Measurements from ENCODE around the gene CFTR. TPM values are rescaled to one million over a fixed set of nuclear protein-coding genes. Genes with fewer than 3 reads are reported as not detected.
"Not testable (repeated sequence)": the region's sequence is repeated elsewhere in the genome, so short reads cannot be mapped to it uniquely, and the experiment has no call there.

The CFTR gene
- total and polyA plus RNA-seq, 10 donors: 0.02 to 0.27 (median 0.05) TPM; not detected in 6

DNA sequence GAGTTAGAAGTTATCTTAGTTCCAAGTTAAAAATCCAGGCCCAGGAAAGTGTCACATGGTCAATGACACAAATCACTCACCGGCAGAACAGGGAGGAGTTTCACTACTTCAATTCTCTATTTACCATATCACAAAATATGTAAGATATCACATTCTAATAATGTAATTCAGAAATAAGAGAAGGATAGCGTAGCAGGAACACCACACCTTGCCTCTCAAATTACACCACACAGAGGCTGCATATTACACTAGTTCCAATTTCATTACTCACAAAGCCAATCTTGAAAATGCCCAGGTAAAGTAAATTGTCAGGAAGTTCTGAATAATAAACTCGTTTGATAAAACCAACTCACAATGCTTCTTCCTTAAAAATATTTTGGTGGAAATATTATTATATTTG, 224.2 kb downstream of the CFTR start:
- 77 to 81% (median 80%) methylated on average over 3 of the region's 3 CpGs for WGBS, 5 donors
- Histone ChIP-seq H3K36me3 (no peaks in the 10 kb centered on the region), H3K4me1 (no peaks in the 10 kb centered on the region), H3K9me3 (peaks cover 0 to 5% (median 0%) of the 10 kb centered on the region in 8 donors), H3K27ac (no peak overlapping the region), H3K4me3 (no peak overlapping the region), H3K27me3 (replicated peaks in 1 of 7) (no peaks in the 10 kb centered on the region)
- no peak for DNase-seq
- TF ChIP-seq POLR2AphosphoS5 (IDR thresholded peaks at IDR 0.05) (no peak), CTCF (IDR thresholded peaks at IDR 0.05 in 8 of 11, conservative IDR thresholded peaks at IDR 0.05 in 3 of 11) (no peak), POLR2A (IDR thresholded peaks at IDR 0.05) (no peak)
- intact Hi-C loops (cut with DNase I; ENCODE audit: low total_unique reads): no loop called here

DNA sequence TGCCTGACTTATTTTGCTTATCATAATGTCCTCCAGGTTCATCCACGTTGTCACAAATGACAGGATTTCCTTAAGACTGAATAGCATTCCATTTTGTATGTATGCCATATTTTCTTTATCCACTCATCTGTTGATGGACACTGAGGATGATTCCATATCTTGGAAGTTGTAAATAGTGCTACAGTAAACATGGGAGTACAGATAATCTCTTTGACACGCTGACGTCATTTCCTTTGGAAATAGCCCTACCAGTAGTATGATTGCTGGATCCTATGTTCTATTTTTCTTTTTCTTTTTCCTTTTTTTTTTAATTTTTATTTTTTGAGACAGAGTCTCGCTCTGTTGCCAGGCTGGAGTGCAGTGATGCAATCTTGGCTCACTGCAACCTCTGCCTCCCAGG, 225.8 kb downstream of the CFTR start:
- no peaks in the 10 kb centered on the region for H3K27me3 ChIP-seq (replicated peaks in 1 of 7)
- no peaks in the 10 kb centered on the region for H3K4me1 ChIP-seq
- no peaks in the 10 kb centered on the region for H3K36me3 ChIP-seq
- H3K4me3 ChIP-seq: no peak overlapping the region
- H3K27ac ChIP-seq: no peak overlapping the region
- DNase-seq: no peak
- TF ChIP-seq POLR2AphosphoS5 (IDR thresholded peaks at IDR 0.05): no peak
- no peak for TF ChIP-seq CTCF (IDR thresholded peaks at IDR 0.05 in 8 of 11, conservative IDR thresholded peaks at IDR 0.05 in 3 of 11)
- no peak for TF ChIP-seq POLR2A (IDR thresholded peaks at IDR 0.05)
- peaks cover 0 to 5% (median 0%) of the 10 kb centered on the region in 8 donors for H3K9me3 ChIP-seq
- 73 to 85% (median 83%) methylated on average over 4 of the region's 4 CpGs for WGBS, 5 donors
- intact Hi-C loops (cut with DNase I; ENCODE audit: low total_unique reads): no loop called here

GRCh38 chr7:117706210-117706609, 226.4 kb downstream of the CFTR start:
- H3K4me3 ChIP-seq: no peak overlapping the region
- H3K36me3 ChIP-seq: no peaks in the 10 kb centered on the region
- H3K27me3 ChIP-seq (replicated peaks in 1 of 7): no peaks in the 10 kb centered on the region
- TF ChIP-seq CTCF (IDR thresholded peaks at IDR 0.05 in 8 of 11, conservative IDR thresholded peaks at IDR 0.05 in 3 of 11): no peak
- TF ChIP-seq POLR2A (IDR thresholded peaks at IDR 0.05): no peak
- no peak for TF ChIP-seq POLR2AphosphoS5 (IDR thresholded peaks at IDR 0.05)
- WGBS, 5 donors: 64 to 89% (median 76%) methylated on average over 2 of the region's 2 CpGs
- intact Hi-C loops (cut with DNase I; ENCODE audit: low total_unique reads): no loop called here
- DNase-seq: no peak
- H3K9me3 ChIP-seq: peaks cover 0 to 5% (median 0%) of the 10 kb centered on the region in 8 donors
- H3K27ac ChIP-seq: no peak overlapping the region
- no peaks in the 10 kb centered on the region for H3K4me1 ChIP-seq

DNA sequence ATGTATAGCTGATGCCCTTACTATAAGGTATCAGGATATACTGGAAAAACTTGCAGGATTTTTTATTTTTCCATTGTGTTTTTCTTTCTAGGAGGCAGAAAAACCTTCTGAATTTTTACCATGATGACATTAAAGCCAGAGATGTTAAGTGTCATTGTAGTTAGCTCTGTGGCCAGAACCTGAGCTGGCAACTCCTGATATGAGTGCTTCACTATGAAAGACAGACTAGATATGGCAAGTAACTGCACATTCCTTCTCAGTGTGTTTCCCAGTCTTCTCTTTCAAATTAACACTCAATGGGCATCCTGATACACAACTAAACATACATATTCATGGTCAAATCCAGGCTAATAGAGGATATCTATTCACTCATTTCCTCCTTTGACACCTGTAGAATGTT, 227.3 kb downstream of the CFTR start:
- Histone ChIP-seq H3K4me1 (no peaks in the 10 kb centered on the region), H3K27me3 (replicated peaks in 1 of 7) (no peaks in the 10 kb centered on the region), H3K36me3 (no peaks in the 10 kb centered on the region), H3K27ac (no peak overlapping the region), H3K4me3 (no peak overlapping the region), H3K9me3 (peaks cover 0 to 5% (median 0%) of the 10 kb centered on the region in 8 donors)
- DNase-seq: no peak
- intact Hi-C loops (cut with DNase I; ENCODE audit: low total_unique reads): no loop called here
- TF ChIP-seq CTCF (IDR thresholded peaks at IDR 0.05 in 8 of 11, conservative IDR thresholded peaks at IDR 0.05 in 3 of 11) (no peak), POLR2AphosphoS5 (IDR thresholded peaks at IDR 0.05) (no peak), POLR2A (IDR thresholded peaks at IDR 0.05) (no peak)

GRCh38 chr7:117708173-117708572, 228.3 kb downstream of the CFTR start:
- H3K4me3 ChIP-seq; H3K27me3 ChIP-seq (replicated peaks in 1 of 7); H3K9me3 ChIP-seq; H3K27ac ChIP-seq; DNase-seq; H3K4me1 ChIP-seq; intact Hi-C loops (cut with DNase I; ENCODE audit: low total_unique reads); H3K36me3 ChIP-seq: not testable (repeated sequence)
- WGBS, 5 donors: 67 to 94% (median 91%) methylated on average over 4 of the region's 4 CpGs
